K562 (cell line): Measurements from ENCODE around the gene RPS27. TPM values are rescaled to one million over a fixed set of nuclear protein-coding genes. Genes with fewer than 3 reads are reported as not detected.

Experiments used
- ATF6 ChIP-seq: sonication (generic); formaldehyde crosslinking; IDR thresholded peaks from 2 replicates; pipeline ENCODE4 v1.4.0; 2020; ENCODE audit warnings: mild to moderate bottlenecking, missing genetic modification reagents
- BDP1 ChIP-seq: IDR thresholded peaks from 3 replicates; pipeline ENCODE4 v1.6.1; 2011; ENCODE audit not compliant: insufficient read length, insufficient read depth
- CREB3 ChIP-seq: fragments of 450-650 bp; conservative IDR thresholded peaks from 2 replicates; pipeline ENCODE4 v1.6.1; 2016; ENCODE audit warnings: missing genetic modification characterization, low read depth, mild to moderate bottlenecking, missing compliant biosample characterization, moderate library complexity
- E2F5 ChIP-seq: sonication (generic); formaldehyde crosslinking; IDR thresholded peaks from 2 replicates; pipeline ENCODE4 v1.8.0; 2022; ENCODE audit warnings: mild to moderate bottlenecking, missing genetic modification reagents
- FOXP1 ChIP-seq: sonication (generic); formaldehyde crosslinking; IDR thresholded peaks from 2 replicates; pipeline ENCODE4 v1.8.0; 2022; ENCODE audit warnings: mild to moderate bottlenecking, missing genetic modification reagents
- IRF2 ChIP-seq: sonication (generic); formaldehyde crosslinking; IDR thresholded peaks from 2 replicates; pipeline ENCODE4 v1.8.1; 2022; ENCODE audit warnings: mild to moderate bottlenecking, missing genetic modification reagents
- RBM17 ChIP-seq: fragments of 200-400 bp; formaldehyde crosslinking; IDR thresholded peaks from 2 replicates; pipeline ENCODE4 v1.6.1; 2017; ENCODE audit warnings: low read depth, mild to moderate bottlenecking, low read length, borderline replicate concordance
- XRCC3 ChIP-seq: fragments of 450-650 bp; IDR thresholded peaks from 2 replicates; pipeline ENCODE4 v1.6.1; 2017; ENCODE audit warnings: mild to moderate bottlenecking, moderate library complexity
- ZNF24 ChIP-seq: fragments of 450-650 bp; IDR thresholded peaks from 2 replicates; pipeline ENCODE4 v1.6.1; 2016
- ZNF318 ChIP-seq, 2 experiments: fragments of 450-650 bp; IDR thresholded peaks; 2 replicates each; pipeline ENCODE4 v1.6.1; 2016; ENCODE audit warnings: mild to moderate bottlenecking in 2 of 2, borderline replicate concordance in 1 of 2, low read depth in 1 of 2, moderate library complexity in 1 of 2
- ZNF395 ChIP-seq: fragments of 200-800 bp; sonication (Bioruptor generic); IDR thresholded peaks from 2 replicates; pipeline ENCODE4 v1.6.1; 2017; ENCODE audit warnings: missing genetic modification characterization, missing compliant biosample characterization
- ZNF584 ChIP-seq: fragments of 200-800 bp; sonication (Bioruptor generic); IDR thresholded peaks from 2 replicates; pipeline ENCODE4 v1.6.1; 2016; ENCODE audit warnings: low read depth, mild to moderate bottlenecking, missing genetic modification characterization, missing compliant biosample characterization
- polyA plus RNA-seq, 8 experiments: library from polyadenylated mRNA; depleted of rRNA in 4 of 8; stranded (reverse) in 5 of 8; unstranded in 3 of 8; fragments of >200 nt; fragmentation: Nextera tagmentation in 2 of 8; fragmentation: Illumina TruSeq in 1 of 8; extraction: Ambion mirVana in 2 of 8; extraction: Trizol in 1 of 8; gene quantifications; 2 replicates each; pipeline versions ENCODE4 v1.2.1 to v1.2.3, GENCODE V29; 2011 to 2014; ENCODE audit warnings: inconsistent platforms in 1 of 8, missing spikeins in 1 of 8
- total RNA-seq, 7 experiments: library from RNA; depleted of rRNA in 6 of 7; stranded (reverse); fragments of >200 nt in 6 of 7; fragmentation: Illumina TruSeq in 2 of 7; extraction: Trizol in 2 of 7; gene quantifications; 2 replicates each; pipeline versions ENCODE4 v1.2.1 to v1.2.3, GENCODE V29; 2011 to 2021; ENCODE audit warnings: low replicate concordance in 1 of 7

The RPS27 gene
- total and polyA plus RNA-seq, 9 of the 15 experiments (the other 6 are each of a cell fraction or from before 2014, with no cell fraction given): 2,091 to 9,377 (median 6,706) TPM

- TF ChIP-seq ZNF318 (IDR thresholded peaks at IDR 0.05; ENCODE audit: borderline replicate concordance in 1 of 2, low read depth in 1 of 2) (no peak), ATF6 (peak; percentile 95; the same call in 1 of the 2 replicates), FOXP1 (CRISPR knock-in tag) (no peak), ZNF395 (CRISPR knock-in tag) (peak; percentile 59; the same call in 1 of the 2 replicates), RBM17 (no peak), IRF2 (CRISPR knock-in tag) (no peak), ZNF584 (CRISPR knock-in tag) (no peak), XRCC3 (no peak), E2F5 (CRISPR knock-in tag) (no peak), CREB3 (tag) (no peak), ZNF24 (no peak), BDP1 (no peak)
Measured at GRCh38 chr1:153967107-153967999, 23.2 kb upstream of the RPS27 start, which contains the start of gene CREB3L4 (continued).
